ENCODE measurements around the gene AGAP2.
"Not testable (repeated sequence)": the region's sequence is repeated elsewhere in the genome, so short reads cannot be mapped to it uniquely, and the experiment has no call there.

The AGAP2 gene

GRCh38 chr12:57724936-57725740 lies 13.4 kb downstream of the AGAP2 start:
- DNase-seq (ENCODE audit: extremely low spot score, insufficient read length, low read depth) (no peak), FAIRE-seq (no peak)

DNA sequence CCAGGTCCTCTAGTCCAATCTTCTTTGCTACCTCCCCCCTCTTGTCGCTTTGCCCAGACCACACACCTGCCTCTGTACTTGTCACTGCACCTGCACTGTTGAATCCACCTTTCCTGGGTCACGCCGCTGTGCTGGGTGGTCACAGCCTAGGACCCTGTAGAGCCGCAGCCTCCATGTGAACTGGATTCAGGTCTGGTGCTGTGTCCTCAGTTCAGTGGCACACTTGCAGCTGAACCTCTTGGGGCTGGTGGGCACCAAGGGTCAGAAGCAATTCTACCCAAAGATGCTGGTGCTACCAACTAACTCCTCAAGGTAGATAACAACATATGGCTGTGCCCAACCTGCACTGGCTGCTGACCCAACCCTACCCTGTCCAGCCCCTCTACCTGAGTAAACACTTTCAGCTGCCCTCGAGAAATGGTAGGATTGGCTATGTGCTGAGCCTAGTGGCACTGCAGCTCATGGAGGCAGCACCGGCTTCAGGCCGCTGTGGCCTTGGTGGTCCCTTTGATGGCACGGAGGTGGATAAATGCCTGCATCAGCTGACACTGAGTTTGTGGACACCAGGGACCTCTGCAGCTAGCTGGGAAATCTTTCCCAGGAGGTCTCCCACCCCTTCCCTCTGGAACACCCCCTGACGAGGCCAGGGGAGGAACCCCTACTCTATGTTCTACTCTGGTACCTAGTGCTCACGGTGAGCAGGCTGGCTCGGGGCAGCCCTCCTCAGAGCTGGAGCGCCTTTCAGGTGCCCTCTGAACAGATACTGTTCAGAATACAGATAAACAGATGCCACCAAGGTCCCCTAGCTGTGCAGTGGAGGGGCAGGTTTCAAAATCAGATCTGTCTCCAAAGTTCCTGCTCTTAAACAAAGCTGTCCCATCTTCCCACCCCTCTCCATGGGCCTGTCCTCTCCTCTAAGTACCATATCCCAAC lies 14.3 kb downstream of the AGAP2 start:
- no peak for FAIRE-seq
- no peak for DNase-seq (ENCODE audit: extremely low spot score, insufficient read length, low read depth)

DNA sequence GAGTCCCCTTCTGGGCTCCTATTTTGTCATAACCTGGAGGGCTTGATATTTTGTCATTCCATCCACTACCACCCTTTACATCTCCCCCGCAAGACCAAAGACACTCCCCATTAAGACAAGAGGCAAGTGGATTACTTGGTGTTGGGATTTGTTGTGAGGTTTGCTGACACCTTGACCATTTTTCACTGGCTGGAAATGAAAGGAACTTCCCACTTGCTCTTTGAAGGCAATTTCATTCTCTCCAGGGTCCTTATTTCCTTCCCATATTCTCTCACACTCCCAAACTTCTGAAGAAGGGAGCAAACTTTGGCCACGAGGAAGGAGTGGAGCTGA lies 14.9 kb downstream of the AGAP2 start:
- FAIRE-seq (no peak), DNase-seq (ENCODE audit: extremely low spot score, insufficient read length, low read depth) (no peak)

DNA sequence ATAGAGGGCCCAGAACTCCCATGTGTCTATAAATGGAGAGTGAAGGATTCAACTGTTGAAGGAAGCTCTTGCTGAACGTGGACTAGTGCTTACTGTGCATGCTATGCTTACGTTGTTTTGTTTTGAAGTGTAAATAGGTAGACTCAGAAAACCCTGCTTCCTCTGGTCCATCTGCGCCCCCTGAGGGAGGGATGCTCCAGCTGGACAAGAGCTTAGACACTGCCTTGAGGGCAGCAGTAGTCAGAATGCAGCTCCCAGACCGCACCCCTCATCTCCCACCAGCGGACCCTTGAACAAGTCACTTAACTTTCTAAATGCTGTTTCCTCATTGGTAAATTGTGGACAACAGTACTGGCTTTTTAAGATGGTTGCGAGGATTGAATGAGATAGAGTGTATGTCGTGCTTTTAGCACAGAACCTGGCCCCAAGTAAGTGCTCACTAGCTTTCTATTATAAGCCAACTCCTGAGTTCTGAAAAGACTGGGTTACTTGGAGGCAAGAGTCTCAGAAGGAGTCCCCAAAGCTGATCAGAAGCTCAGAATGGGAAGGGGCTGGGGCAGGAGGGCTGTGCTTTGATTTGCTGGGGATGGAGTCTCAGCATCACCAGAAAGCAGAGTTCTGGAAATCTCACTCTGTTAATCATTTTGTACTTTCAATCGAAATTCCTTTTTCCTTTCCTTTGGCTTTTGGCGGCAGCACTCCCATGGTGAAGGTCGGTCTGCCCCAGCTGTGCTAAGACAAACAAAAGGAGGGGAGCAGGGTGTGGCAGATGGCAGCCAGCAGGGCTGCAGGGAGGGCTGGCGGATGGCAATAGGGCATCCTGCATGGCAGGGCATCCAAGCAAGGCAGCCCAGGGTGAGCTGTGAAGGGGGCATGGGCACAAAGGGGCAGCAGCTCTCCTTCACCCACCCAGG lies 15.6 kb downstream of the AGAP2 start:
- FAIRE-seq = no peak
- DNase-seq (ENCODE audit: extremely low spot score, insufficient read length, low read depth) = no peak

GRCh38 chr12:57721846-57722608 lies 16.5 kb downstream of the AGAP2 start:
- FAIRE-seq; DNase-seq (ENCODE audit: extremely low spot score, insufficient read length, low read depth): not testable (repeated sequence)

- DNase-seq (ENCODE audit: extremely low spot score, insufficient read length, low read depth) (no peak), FAIRE-seq (no peak)
Measured at GRCh38 chr12:57720606-57721595, 17.6 kb downstream of the AGAP2 start.

- no peak for DNase-seq (ENCODE audit: extremely low spot score, insufficient read length, low read depth)
- no peak for FAIRE-seq
Measured at GRCh38 chr12:57719777-57720605, 18.6 kb downstream of the AGAP2 start.

- FAIRE-seq (no peak), DNase-seq (ENCODE audit: extremely low spot score, insufficient read length, low read depth) (no peak)
Measured at GRCh38 chr12:57718641-57719528, 19.7 kb downstream of the AGAP2 start.

- DNase-seq (ENCODE audit: extremely low spot score, insufficient read length, low read depth) (no peak), FAIRE-seq (no peak)
Measured at GRCh38 chr12:57717846-57718640, 20.5 kb downstream of the AGAP2 start.

GRCh38 chr12:57717131-57717530 lies 21.4 kb downstream of the AGAP2 start:
- DNase-seq (ENCODE audit: extremely low spot score, insufficient read length, low read depth) (no peak), FAIRE-seq (no peak)

- no peak for DNase-seq (ENCODE audit: extremely low spot score, insufficient read length, low read depth)
- no peak for FAIRE-seq
Measured at GRCh38 chr12:57716305-57716704, 22.2 kb downstream of the AGAP2 start.

DNA sequence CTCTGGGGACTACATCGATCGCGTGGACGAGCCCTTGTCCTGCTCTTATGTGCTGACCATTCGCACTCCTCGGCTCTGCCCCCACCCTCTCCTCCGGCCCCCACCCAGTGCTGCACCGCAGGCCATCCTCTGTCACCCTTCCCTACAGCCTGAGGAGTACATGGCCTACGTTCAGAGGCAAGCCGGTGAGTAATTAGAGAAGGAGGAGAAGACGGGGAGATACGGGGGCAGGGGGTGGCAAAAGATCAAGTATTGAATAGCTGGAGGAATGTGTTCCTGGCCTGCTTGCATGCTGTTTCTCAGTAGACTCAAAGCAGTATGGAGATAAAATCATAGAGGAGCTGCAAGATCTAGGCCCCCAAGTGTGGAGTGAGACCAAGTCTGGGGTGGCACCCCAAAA lies 22.8 kb downstream of the AGAP2 start:
- DNase-seq (ENCODE audit: extremely low spot score, insufficient read length, low read depth) (no peak), FAIRE-seq (no peak)

GRCh38 chr12:57715036-57715748 lies 23.4 kb downstream of the AGAP2 start:
- FAIRE-seq; DNase-seq (ENCODE audit: extremely low spot score, insufficient read length, low read depth): not testable (repeated sequence)

DNA sequence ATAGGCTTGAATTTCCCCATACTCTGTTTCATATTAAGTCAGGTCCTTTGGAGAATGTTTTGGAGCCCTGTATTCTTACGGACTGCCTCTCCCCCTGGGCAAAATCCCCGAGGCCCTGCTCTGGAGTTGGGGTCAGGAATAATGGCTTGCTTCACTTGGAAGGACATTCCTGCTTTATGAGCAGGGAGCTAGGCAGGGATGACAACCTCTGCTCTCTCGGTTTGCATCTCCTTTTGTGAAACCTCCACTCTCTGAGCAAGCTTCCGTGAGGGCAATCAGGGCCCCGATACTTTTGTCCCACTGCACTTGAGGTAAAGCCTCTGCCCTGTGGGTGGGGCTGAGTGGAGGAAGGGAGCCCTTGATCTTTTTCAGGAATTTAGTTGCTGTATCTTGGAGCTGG lies 25.3 kb downstream of the AGAP2 start:
- no peak for FAIRE-seq
- DNase-seq (ENCODE audit: extremely low spot score, insufficient read length, low read depth) = no peak

DNA sequence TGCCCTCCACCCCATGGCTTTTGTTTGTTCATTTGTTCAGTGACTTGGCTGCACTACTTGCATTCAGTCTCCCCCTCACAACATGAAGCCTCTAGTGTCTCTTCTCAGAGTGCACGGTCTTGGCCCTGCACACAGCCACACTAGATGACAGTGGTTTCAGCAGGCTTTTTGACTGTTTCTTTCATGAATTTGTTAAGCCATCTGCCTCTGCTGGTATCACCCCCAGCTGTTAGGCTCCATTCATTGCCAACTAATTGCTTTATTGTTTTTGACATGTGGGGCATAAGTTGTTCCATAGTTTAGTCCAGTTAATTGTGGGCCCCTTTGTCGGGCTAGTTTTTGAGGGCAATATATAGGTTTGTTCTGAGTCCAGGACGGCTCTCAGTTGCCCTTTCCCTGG lies 25.8 kb downstream of the AGAP2 start:
- FAIRE-seq = no peak

More for the DNA sequence above, 25.8 kb downstream of the AGAP2 start:
- no peak for DNase-seq (ENCODE audit: extremely low spot score, insufficient read length, low read depth)

All from GM18507 (cell line).